GM12874 (cell line): ENCODE results near the gene IPO8.
A peak's percentile ranks its signal among the peaks of the same experiment; 100 is the strongest.

Source experiments
- CTCF ChIP-seq: IDR thresholded peaks from 2 replicates; pipeline ENCODE4 v1.5.1; 2011; ENCODE audit warnings: low read depth, mild to moderate bottlenecking, control low read depth, low read length, moderate library complexity; ENCODE audit not compliant: insufficient read depth

IPO8 gene

GRCh38 chr12:30695199-30696102 lies at the start of gene IPO8:
Gene IPO8, minus strand, starts transcription at chr12:30695869. Its CDS starts 222 bp downstream, at chr12:30695647.
- peak; percentile 67 for TF ChIP-seq CTCF

DNA sequence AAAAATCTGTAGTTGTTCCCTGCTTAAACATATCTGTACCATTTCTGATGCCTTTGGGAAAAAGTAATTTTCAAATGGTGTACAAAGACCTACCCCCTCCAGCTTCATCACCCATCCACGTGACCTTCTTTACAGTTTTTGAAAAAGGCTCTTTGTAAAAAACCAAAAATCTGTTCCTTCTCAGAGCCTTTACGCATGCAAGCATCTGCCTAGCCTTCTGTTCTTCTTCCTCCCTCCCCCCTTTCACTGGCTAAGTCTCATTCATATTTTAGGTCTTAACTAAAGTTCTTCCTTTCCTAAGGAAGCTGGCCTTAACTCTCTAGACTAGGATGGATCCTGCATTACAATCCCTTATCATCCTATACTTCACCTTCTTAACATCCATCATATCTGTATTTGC lies 48.7 kb upstream of the IPO8 start:
- TF ChIP-seq CTCF: no peak

GRCh38 chr12:30740274-30740673 lies 44.6 kb upstream of the IPO8 start:
- TF ChIP-seq CTCF: no peak

GRCh38 chr12:30739020-30739419 lies 43.4 kb upstream of the IPO8 start:
- no peak for TF ChIP-seq CTCF

DNA sequence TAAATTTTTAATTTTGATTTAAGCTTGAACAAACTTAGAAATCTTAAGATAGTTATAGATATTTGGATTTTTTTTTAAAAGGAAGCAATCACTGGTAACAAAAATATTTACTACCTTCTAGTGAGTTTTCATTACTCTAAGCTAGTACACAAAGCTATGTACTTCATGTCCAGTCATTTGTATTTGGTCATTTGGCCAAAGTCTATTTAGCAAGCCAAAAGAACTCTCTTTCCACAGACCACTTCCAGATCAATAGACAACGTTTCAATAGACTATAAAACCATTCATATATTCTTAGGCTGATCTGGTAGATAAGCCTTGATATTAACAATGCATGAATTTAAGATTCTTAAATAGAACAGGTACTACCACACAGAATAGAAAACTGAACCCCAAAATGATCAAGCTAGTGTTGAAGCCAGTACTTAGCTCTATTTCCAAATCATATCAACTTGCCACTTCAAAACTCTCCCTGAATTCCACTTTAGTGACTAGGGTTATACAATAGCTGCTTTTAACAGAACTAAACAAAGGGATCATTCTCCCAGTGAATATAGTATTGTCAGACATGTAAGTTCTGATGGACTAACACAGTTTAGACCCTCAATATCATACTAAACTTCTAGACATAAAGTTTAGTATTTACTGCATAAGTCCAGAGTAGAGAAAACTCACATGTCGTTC lies 37.4 kb upstream of the IPO8 start:
- no peak for TF ChIP-seq CTCF

GRCh38 chr12:30730011-30730410 lies 34.3 kb upstream of the IPO8 start:
- TF ChIP-seq CTCF: no peak

GRCh38 chr12:30729547-30729946 lies 33.9 kb upstream of the IPO8 start:
- no peak for TF ChIP-seq CTCF
